Endometrial microvascular endothelial cells (primary cell): ENCODE measurements around the gene SLC27A6. TPM values are rescaled to one million over a fixed set of nuclear protein-coding genes. Genes with fewer than 3 reads are reported as not detected.
"Not testable (repeated sequence)": the region's sequence is repeated elsewhere in the genome, so short reads cannot be mapped to it uniquely, and the experiment has no call there.

Experiments used
- in situ Hi-C: cut with HindIII; loops from 2 replicates; pipeline ENCODE4 v1.10.0; 2017; ENCODE audit warnings: low sequenced_read_pairs, low pct_unique_long_range_greater_than_20kb; ENCODE audit errors: inconsistent ontology term
- total RNA-seq: library from RNA; depleted of rRNA; stranded (reverse); fragments of >200 nt; gene quantifications from one replicate; pipeline ENCODE4 v1.2.3, GENCODE V29; 2015; ENCODE audit errors: inconsistent ontology term

SLC27A6 gene
- not detected for total RNA-seq

GRCh38 chr5:128965011-128965637 is at the start of gene SLC27A6:
TSS of gene SLC27A6 (plus strand) at chr5:128965488. CDS start at chr5:128966138, 650 bp downstream.
- in situ Hi-C loops = no loop called here

- in situ Hi-C loops = no loop called here
These were observed 45.7 kb upstream of the SLC27A6 start for GRCh38 chr5:128919542-128919941.

GRCh38 chr5:128920345-128921215 is 44.7 kb upstream of the SLC27A6 start:
- in situ Hi-C loops = no loop called here

- in situ Hi-C loops = no loop called here
These were observed 41.0 kb upstream of the SLC27A6 start for GRCh38 chr5:128924299-128924698.

- in situ Hi-C loops = no loop called here
These were observed 39.3 kb upstream of the SLC27A6 start for GRCh38 chr5:128925973-128926372.

- in situ Hi-C loops = no loop called here
These were observed 37.6 kb upstream of the SLC27A6 start for GRCh38 chr5:128927644-128928043.

- in situ Hi-C loops = not testable (repeated sequence)
These were observed 33.1 kb upstream of the SLC27A6 start for GRCh38 chr5:128932232-128932631.

GRCh38 chr5:128943100-128943499 is 22.2 kb upstream of the SLC27A6 start:
- in situ Hi-C loops = not testable (repeated sequence)

- in situ Hi-C loops = no loop called here
These were observed 15.3 kb upstream of the SLC27A6 start for GRCh38 chr5:128949847-128950546.

- in situ Hi-C loops = not testable (repeated sequence)
These were observed 14.0 kb upstream of the SLC27A6 start for GRCh38 chr5:128951301-128951700.

- in situ Hi-C loops = no loop called here
These were observed 9.1 kb upstream of the SLC27A6 start for GRCh38 chr5:128956164-128956563.

GRCh38 chr5:128962211-128962610 is 3.1 kb upstream of the SLC27A6 start:
- in situ Hi-C loops = no loop called here

GRCh38 chr5:128965638-128966302 is 482 bp downstream of the SLC27A6 start:
- in situ Hi-C loops = no loop called here

GRCh38 chr5:128966375-128966774 is 1.1 kb downstream of the SLC27A6 start:
- in situ Hi-C loops = no loop called here

- in situ Hi-C loops = no loop called here
These were observed 1.6 kb downstream of the SLC27A6 start for GRCh38 chr5:128966846-128967245.

- in situ Hi-C loops = no loop called here
These were observed 8.0 kb downstream of the SLC27A6 start for GRCh38 chr5:128973244-128973643.

GRCh38 chr5:128974567-128974966 is 9.3 kb downstream of the SLC27A6 start:
- in situ Hi-C loops = no loop called here

- in situ Hi-C loops = no loop called here
These were observed 14.5 kb downstream of the SLC27A6 start for GRCh38 chr5:128979761-128980160.

GRCh38 chr5:128980917-128981316 is 15.6 kb downstream of the SLC27A6 start:
- in situ Hi-C loops = no loop called here
